Tibial nerve (tissue), 4 donors: ENCODE measurements around the gene METTL21A. TPM values are rescaled to one million over a fixed set of nuclear protein-coding genes. Genes with fewer than 3 reads are reported as not detected.
"Not testable (repeated sequence)": the region's sequence is repeated elsewhere in the genome, so short reads cannot be mapped to it uniquely, and the experiment has no call there.

Experiments
- DNase-seq, 2 donors: peaks; one replicate each; pipeline ENCODE4 v3.0.0-alpha.2; 2019; ENCODE audit warnings: low spot score in 2 of 2
- H3K27ac ChIP-seq, 4 donors: fragments of 200-600 bp; sonication (generic) in 3 of 4; one replicate each; pipeline ENCODE4 v1.5.1; 2017 to 2019; ENCODE audit warnings: mild to moderate bottlenecking in 1 of 4
- H3K27me3 ChIP-seq, 2 donors: fragments of 200-600 bp; sonication (generic) in 1 of 2; one replicate each; pipeline versions ENCODE4 v1.5.1 to v1.6.0; 2017 to 2019
- H3K36me3 ChIP-seq, 3 donors: fragments of 200-600 bp; sonication (generic); one replicate each; pipeline ENCODE4 v1.5.1; 2018 to 2019
- H3K4me1 ChIP-seq, 4 donors: fragments of 200-600 bp; sonication (generic) in 3 of 4; one replicate each; pipeline ENCODE4 v1.5.1; 2017 to 2019
- H3K4me3 ChIP-seq, 4 donors: fragments of 200-600 bp; sonication (generic) in 3 of 4; one replicate each; pipeline ENCODE4 v1.5.1; 2017 to 2019; ENCODE audit warnings: mild to moderate bottlenecking in 1 of 4, moderate library complexity in 1 of 4
- H3K9me3 ChIP-seq, 4 donors: fragments of 200-600 bp; sonication (generic) in 3 of 4; one replicate each; pipeline ENCODE4 v1.5.1; 2017 to 2019
- EP300 ChIP-seq, 2 donors: sonication (generic); formaldehyde crosslinking; IDR thresholded peaks; one replicate each; pipeline ENCODE4 v1.6.1; 2017; ENCODE audit warnings: antibody characterized with exemption in 2 of 2, mild to moderate bottlenecking in 1 of 2
- POLR2A ChIP-seq, 2 donors: fragments of 450-650 bp; IDR thresholded peaks; one replicate each; pipeline ENCODE4 v1.6.1; 2017; ENCODE audit warnings: antibody characterized with exemption in 2 of 2, mild to moderate bottlenecking in 2 of 2, moderate library complexity in 2 of 2
- WGBS, 2 donors: methylation state at CpG; one replicate each; pipeline ENCODE4 v1.1.5; 2018; 5-methylcytosine and 5-hydroxymethylcytosine counted together
- total RNA-seq, 4 donors: library from RNA; depleted of rRNA; stranded (reverse); fragments of >200 nt; gene quantifications; one replicate each; pipeline ENCODE4 v1.1.0, GENCODE V29; 2016
- TF ChIP-seq, protein P1 (sequence below), 5 experiments: fragments of 200-600 bp in 3 of 5; fragments of 450-650 bp in 2 of 5; sonication (generic) in 3 of 5; IDR thresholded peaks; one replicate each; pipeline ENCODE4 v1.5.1; 2016 to 2019; ENCODE audit warnings: antibody characterized with exemption in 5 of 5, mild to moderate bottlenecking in 3 of 5, moderate library complexity in 2 of 5

Gene METTL21A
- total RNA-seq, 4 donors from 2014 or later: 5.9 to 21.3 (median 13.8) TPM

DNA sequence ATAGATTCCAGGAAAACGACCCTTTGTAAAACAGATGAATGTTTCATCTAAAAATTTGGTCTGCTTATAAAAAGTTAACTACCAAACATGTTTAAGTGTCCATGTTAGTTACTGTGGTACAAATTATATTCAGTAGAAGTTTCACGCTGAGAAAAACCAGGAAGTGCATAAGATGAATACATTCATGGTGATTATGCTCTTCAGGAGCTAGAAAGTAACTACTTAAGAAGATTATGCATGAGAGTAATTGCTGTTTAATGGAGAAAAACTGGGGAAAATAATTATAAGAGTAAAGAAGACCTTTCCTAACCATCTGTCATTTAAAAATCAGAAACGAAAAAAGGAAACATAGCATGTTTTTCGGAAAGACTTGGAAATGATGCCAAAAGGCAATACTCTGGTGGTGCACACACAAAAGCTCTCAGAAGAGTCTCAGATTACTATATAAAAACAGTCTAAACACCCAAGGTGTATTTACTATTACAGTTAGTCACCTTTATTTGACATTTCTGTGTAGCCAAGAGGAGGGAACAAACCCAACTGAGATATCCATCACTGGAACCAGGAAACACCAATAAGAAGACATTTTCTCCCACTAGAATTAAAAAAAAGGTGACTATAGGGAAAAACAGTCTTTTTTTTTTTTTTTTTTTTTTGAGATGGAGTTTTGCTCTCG lies 38.8 kb upstream of the METTL21A start:
- Histone ChIP-seq H3K4me3 (no peak overlapping the region), H3K9me3 (no peaks in the 10 kb centered on the region), H3K27ac (no peak overlapping the region), H3K36me3 (no peaks in the 10 kb centered on the region), H3K4me1 (no peaks in the 10 kb centered on the region), H3K27me3 (no peaks in the 10 kb centered on the region)
- WGBS, 2 donors: 53% methylated on average over 5 of the region's 5 CpGs
- no peak for DNase-seq
- no peak for TF ChIP-seq EP300 (IDR thresholded peaks at IDR 0.05)
- TF ChIP-seq, protein P1, sequence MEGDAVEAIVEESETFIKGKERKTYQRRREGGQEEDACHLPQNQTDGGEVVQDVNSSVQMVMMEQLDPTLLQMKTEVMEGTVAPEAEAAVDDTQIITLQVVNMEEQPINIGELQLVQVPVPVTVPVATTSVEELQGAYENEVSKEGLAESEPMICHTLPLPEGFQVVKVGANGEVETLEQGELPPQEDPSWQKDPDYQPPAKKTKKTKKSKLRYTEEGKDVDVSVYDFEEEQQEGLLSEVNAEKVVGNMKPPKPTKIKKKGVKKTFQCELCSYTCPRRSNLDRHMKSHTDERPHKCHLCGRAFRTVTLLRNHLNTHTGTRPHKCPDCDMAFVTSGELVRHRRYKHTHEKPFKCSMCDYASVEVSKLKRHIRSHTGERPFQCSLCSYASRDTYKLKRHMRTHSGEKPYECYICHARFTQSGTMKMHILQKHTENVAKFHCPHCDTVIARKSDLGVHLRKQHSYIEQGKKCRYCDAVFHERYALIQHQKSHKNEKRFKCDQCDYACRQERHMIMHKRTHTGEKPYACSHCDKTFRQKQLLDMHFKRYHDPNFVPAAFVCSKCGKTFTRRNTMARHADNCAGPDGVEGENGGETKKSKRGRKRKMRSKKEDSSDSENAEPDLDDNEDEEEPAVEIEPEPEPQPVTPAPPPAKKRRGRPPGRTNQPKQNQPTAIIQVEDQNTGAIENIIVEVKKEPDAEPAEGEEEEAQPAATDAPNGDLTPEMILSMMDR (IDR thresholded peaks at IDR 0.05): no peak
- TF ChIP-seq POLR2A (IDR thresholded peaks at IDR 0.05): no peak

DNA sequence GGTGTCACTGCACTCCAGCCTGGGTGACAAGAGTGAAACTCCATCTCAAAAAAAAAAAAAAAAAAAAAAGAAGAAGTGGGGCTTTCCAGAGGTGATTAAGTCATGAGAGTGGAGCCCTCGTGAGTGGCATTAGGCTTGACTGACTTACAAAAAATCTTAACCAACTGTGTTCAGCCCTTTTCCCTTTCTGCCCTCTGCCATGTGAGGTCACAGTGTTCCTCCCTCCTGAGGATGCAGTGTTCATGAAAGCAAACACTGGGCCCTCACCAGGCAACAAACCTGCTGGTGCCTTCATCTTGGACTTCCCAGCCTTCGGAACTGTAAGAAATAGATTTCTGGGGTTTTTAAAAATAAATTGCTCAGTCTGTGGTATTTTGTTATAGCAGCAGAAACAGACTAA lies 37.0 kb upstream of the METTL21A start:
- Histone ChIP-seq H3K36me3 (no peaks in the 10 kb centered on the region), H3K4me3 (no peak overlapping the region), H3K9me3 (no peaks in the 10 kb centered on the region), H3K27me3 (no peaks in the 10 kb centered on the region), H3K27ac (no peak overlapping the region), H3K4me1 (no peaks in the 10 kb centered on the region)
- WGBS, 2 donors: 82 to 86% methylated on average over 2 of the region's 2 CpGs
- TF ChIP-seq, protein P1 (IDR thresholded peaks at IDR 0.05): no peak
- no peak for TF ChIP-seq POLR2A (IDR thresholded peaks at IDR 0.05)
- no peak for TF ChIP-seq EP300 (IDR thresholded peaks at IDR 0.05)
- no peak for DNase-seq

DNA sequence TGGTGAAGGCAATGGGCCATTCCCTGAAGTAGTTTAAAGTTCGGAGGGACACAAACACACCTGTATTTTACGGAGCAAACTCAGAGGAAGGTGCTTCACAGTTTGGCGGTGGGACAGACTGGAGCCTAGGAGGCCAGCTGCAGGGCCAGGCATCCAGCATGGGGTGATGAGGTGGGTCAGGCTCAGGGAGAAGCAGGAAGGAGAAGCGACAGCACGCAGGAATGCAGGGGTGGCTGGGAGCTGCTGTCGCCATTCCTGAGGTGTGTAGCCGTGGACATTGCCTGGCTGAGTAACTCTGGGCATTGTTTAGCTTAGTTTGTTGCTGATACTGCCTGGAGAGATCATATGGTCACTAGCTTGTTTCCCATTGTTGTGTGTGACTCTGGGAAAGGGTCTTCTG lies 35.8 kb upstream of the METTL21A start:
- no peak overlapping the region for H3K4me3 ChIP-seq
- no peaks in the 10 kb centered on the region for H3K9me3 ChIP-seq
- WGBS, 2 donors: 80 to 83% methylated on average over 7 of the region's 7 CpGs
- no peaks in the 10 kb centered on the region for H3K36me3 ChIP-seq
- H3K27ac ChIP-seq: no peak overlapping the region
- TF ChIP-seq EP300 (IDR thresholded peaks at IDR 0.05): no peak
- TF ChIP-seq, protein P1 (IDR thresholded peaks at IDR 0.05): no peak
- TF ChIP-seq POLR2A (IDR thresholded peaks at IDR 0.05): no peak
- H3K4me1 ChIP-seq: no peaks in the 10 kb centered on the region
- DNase-seq: no peak
- H3K27me3 ChIP-seq: no peaks in the 10 kb centered on the region

DNA sequence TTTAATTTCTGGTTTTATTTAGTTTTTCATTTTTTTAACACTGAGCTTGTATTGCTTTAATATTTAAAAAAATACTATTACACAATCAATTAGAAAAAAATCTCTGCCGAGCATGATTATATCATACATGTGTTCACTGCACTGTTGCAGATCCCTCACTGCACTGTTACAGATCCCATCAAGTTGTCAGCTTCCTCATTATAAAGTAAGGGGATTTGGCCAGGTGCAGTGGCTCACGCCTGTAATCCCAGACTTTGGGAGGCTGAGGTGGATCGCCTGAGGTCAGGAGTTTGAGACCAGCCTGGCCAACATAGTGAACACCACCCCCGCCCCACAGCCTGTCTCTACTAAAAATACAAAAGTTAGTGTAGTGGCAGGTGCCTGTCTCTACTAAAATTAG lies 33.0 kb upstream of the METTL21A start:
- H3K4me3 ChIP-seq: no peak overlapping the region
- TF ChIP-seq POLR2A (IDR thresholded peaks at IDR 0.05): no peak
- TF ChIP-seq, protein P1 (IDR thresholded peaks at IDR 0.05): no peak
- no peak for TF ChIP-seq EP300 (IDR thresholded peaks at IDR 0.05)
- WGBS, 2 donors: 74 to 88% methylated on average over 4 of the region's 4 CpGs
- no peaks in the 10 kb centered on the region for H3K27me3 ChIP-seq
- no peak overlapping the region for H3K27ac ChIP-seq
- no peak for DNase-seq
- H3K4me1 ChIP-seq: no peaks in the 10 kb centered on the region
- H3K36me3 ChIP-seq: no peaks in the 10 kb centered on the region
- no peaks in the 10 kb centered on the region for H3K9me3 ChIP-seq

DNA sequence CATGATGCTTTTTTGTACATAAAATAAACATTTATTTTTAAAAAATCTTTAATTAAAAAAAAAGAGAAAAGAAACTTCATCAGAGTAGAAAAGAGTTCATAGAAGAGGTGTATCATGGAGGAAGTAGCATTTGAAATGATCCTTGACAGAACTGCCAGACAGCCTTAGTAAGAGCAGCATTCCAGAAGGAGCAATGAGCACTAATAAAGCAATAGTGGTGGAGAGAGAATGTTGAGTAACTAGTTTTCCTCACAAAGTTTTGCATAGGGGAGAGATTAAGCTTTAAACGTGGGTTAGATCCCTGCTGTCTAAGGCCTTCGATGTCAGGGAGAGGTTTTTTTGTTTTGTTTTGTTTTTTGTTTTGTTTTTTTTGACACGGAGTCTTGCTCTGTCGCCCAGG lies 29.8 kb upstream of the METTL21A start:
- Histone ChIP-seq H3K4me1 (no peaks in the 10 kb centered on the region), H3K4me3 (no peak overlapping the region), H3K27ac (no peak overlapping the region), H3K36me3 (no peaks in the 10 kb centered on the region), H3K9me3 (no peaks in the 10 kb centered on the region), H3K27me3 (no peaks in the 10 kb centered on the region)
- WGBS, 2 donors: 56 to 62% methylated on average over 4 of the region's 4 CpGs
- TF ChIP-seq EP300 (IDR thresholded peaks at IDR 0.05): no peak
- TF ChIP-seq, protein P1 (IDR thresholded peaks at IDR 0.05): no peak
- TF ChIP-seq POLR2A (IDR thresholded peaks at IDR 0.05): no peak
- no peak for DNase-seq

DNA sequence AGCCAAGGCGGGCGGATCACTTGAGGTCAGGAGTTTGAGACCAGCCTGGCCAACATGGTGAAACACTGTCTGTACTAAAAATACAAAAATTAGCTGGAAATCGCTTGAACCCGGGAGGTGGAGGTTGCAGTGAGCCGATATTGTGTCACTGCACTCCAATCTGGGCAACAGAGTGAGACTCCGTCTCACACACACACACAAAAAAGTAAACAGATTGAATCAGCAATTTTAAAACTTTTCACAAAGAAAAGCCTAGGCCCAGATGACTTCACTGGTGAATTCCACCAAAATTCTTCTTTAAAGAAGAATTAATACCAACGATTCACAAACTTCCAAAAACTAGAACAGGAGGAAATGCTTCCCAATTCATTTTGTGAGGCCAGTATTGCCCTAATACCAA lies 21.4 kb upstream of the METTL21A start:
- H3K27ac ChIP-seq, DNase-seq, H3K9me3 ChIP-seq, H3K4me1 ChIP-seq, H3K27me3 ChIP-seq, H3K4me3 ChIP-seq, H3K36me3 ChIP-seq: not testable (repeated sequence)
- WGBS, 2 donors: 79 to 86% methylated on average over 7 of the region's 7 CpGs
